Activated naive CD4-positive, alpha-beta T cell treated with anti-CD3 and anti-CD28 coated beads, Interleukin-2, amount 50 U/mL, for 16 hours (primary cell): ENCODE data around the gene PEX16.
A peak's percentile ranks its signal among the peaks of the same experiment; 100 is the strongest.

ENCODE experiments used
- DNase-seq: peaks from one replicate; pipeline ENCODE4 v3.0.0-alpha.2; 2020

The PEX16 gene

DNA sequence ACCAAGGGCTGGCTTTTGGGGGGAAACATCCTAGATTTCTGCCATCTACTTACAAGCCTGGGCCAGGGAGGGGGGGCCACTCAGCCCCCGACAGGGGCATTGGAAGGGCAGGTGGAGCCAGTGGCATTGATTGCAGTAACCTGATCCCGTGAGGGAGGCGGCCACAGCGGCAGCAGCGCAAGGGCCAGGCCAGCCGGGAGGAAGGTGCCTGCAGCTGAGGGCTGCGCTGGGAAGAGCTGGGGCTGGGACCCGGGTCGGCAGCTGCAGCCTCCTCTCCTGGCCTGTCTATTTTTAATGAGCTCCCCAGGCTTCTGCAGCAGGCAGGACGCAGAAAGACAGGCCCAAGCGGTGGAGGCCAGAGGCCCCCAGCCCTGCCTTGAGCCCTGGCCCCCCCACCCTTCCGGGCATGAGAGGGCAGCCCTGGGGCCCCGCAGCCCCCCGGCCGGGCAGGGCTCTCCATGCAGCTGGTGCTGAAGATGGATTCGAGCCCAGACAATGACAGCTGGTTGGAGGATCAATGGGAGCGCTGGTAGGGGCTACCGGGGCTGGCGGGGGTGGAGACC lies 21.2 kb downstream of the PEX16 start:
- DNase-seq, result no peak

GRCh38 chr11:45895553-45896259 lies 22.0 kb downstream of the PEX16 start:
- DNase-seq, result no peak

- DNase-seq, result no peak
Observed at GRCh38 chr11:45894555-45895247, 23.0 kb downstream of the PEX16 start.

GRCh38 chr11:45892856-45893255 lies 24.8 kb downstream of the PEX16 start:
- no peak for DNase-seq

- no peak for DNase-seq
Observed at GRCh38 chr11:45890886-45891550, 26.7 kb downstream of the PEX16 start.

DNA sequence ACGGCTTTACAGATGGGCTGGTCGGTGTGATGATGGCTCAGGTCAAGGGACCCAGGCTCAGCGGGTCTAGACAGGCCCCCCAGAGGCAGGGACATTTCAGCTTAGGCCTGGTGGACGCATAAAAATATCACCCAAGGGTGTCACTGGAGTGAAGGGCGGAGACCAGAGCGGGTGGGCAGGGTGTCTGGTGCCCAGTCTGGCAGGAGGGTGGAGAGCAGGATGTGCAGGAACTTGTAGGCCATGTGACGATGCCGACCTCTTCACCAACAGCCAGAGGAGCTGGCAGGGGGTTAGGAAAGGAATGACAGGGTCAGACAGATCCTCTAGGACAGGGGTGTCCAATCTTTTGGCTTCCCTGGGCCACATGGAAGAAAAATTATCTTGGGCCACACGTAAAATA lies 27.7 kb downstream of the PEX16 start:
- DNase-seq, result no peak

DNA sequence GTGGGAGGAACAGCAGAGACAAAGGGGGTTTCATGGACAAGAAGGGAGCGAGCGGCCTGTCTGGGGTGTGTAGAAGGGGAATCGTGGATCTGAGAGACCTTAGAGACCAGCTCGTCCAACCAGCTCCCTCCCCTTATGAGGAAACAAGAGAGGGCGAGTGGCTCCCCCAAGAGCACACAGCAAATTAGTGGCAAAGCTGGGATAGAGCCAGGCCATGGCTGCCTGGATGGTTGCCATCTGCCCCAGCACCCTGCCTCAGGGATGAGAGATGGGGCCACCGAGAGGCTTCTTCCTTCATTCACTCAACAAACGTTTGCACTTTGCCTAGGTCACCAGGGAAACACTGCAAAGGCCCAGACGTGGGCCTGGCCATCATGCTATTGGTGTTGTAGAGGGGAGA lies 28.1 kb downstream of the PEX16 start:
- no peak for DNase-seq

DNA sequence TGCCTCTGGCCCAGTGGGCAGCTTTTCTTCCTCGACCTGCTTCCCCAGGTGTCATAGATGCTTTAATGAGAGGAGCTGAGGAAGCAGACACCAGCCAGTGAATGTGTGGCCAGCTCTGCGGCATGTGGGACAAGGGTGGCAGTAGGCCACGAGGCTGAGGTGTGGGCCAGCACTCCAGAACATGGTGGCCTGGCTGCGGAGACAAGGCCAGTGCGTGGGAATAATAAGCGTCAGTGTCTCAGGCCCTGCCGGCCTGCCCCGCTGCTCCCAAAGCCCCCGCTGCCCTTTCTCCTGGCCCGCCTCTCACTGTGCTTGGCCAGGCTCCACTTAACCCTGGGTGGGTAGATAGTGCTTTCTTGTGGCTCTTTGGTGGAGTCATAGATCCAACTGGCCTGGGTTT lies 30.1 kb downstream of the PEX16 start:
- DNase-seq, result no peak

GRCh38 chr11:45886816-45887520 lies 30.7 kb downstream of the PEX16 start:
- DNase-seq, result no peak

GRCh38 chr11:45885921-45886721 lies 31.6 kb downstream of the PEX16 start:
- no peak for DNase-seq

DNA sequence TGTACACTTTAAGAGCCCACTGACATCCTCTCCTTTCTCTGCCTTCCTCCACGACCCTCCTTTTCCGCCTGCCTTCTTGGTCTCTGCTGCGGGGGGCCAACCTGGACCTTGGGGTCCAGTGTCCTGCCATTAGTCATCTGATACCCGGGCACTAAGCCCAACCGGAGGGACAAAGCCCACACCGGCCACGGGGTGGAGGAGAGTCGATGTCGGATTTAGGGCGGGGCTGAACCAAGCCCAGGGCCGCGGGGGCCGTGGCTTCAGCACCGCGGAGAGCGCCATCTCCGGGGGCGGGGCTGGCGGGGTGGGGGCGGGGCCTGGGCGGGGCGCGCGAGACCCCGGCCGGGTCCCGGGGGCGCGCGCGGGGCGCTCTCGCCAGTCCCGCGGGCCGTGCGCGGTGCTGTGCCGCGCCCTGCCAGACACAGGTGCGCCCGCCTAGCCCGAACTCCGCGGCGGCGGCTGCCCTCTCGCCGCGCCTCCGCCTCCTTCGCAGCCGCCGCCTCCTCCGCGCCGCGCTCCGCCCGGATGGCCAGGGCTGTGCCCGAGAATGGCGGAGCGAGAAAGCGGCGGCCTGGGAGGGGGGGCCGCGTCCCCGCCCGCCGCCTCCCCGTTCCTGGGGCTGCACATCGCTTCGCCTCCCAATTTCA lies 32.3 kb downstream of the PEX16 start, which contains the start of gene MAPK8IP1:
MAPK8IP1 (plus strand) TSS at position 378 of the 647 bp plus-strand sequence; CDS start at position 548, 170 bp downstream.
- DNase-seq, result peak; percentile 43

- no peak for DNase-seq
Observed at GRCh38 chr11:45884596-45885185, 33.0 kb downstream of the PEX16 start.

DNA sequence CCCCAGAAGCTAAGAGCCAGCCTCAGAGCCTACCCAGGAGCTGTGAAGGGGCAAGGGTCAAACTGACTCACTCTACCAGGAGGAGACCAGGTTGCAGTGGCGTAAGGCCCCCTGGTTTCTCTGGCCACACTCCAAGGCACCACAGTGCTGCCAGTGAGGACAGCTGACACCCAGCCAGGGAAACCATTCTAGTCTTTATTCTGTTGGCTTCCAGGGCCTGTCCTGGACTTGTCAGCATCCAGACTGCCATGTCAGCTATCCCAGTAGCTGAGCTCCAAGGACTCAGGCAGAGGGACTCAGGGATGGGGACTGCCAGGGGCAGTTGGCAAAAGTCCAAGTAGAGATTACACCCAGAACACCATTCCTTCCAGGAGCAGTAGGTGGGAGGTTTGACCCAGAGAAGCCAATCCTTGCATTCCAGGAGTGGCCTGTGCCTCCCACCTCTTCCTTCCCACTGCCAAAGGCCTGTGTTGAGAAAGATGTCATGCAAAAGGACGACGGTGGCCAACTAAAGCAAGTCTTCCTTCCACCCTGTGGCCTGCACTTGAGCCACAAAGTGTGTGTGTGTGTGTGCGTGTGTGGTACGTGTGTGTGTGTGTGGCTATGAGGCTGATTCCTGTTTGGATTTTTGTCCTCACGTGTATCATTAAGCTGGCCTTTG lies 35.8 kb downstream of the PEX16 start:
- no peak for DNase-seq

- DNase-seq, result no peak
Observed at GRCh38 chr11:45880772-45881570, 36.7 kb downstream of the PEX16 start.

DNA sequence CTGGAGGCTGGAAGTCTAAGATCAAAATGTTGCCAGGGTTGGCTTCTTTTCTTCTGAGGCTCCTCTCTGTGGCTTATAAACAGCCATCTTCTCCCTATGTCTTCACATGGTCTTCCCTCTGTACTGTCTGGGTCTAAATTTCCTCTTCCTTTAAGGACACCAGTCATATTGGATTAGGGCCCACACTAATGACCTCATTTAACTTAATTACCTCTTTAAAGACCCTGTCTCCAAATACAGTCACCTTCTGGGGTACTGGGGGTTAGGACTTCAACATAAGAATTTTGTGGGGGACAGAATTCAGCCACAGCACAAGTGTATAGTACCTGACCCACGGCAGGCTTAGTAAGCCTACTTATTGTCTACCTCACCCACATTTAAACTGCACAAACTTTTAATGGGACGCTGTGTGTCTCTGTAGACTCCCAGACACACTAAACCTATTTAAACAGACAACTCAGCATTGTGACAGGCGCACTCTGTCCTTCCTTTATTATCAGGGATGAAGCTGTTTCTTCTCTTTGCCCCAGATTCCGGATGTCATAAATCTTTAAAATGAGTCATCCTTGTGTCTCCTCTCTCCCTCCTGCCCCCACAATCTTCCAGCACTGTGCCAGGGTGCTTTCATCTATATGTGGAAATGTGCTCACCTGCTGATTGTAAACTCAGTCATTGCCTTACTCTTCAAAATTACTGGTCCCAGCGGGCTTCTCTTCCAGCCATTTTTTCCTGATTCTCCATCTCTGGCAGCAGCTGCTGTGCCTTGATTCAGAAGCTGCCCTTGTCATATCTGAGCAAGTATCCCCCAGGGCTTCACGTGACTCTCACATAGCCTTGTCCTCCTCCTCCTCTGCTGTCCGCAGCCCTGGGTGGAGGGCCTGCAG lies 37.6 kb downstream of the PEX16 start:
- no peak for DNase-seq

DNA sequence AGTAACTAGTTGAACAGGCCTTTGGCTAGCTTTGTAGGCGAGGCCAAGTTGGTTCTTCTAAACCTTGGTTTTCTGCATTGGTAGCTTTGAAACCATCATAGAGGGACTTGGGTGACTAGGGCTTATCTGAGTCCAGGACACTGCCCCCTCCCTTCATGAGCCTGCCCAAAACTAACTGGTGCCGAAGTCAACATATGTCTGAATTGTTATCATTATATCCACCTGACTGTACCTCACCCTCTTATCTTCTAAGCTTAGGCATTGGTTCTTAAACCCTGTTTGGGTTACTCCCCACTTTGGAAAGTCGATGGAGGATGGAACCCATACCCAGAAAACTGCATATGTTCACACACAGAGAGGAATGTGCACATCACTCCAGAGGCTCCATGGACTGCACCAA lies 39.8 kb downstream of the PEX16 start:
- DNase-seq, result no peak

DNA sequence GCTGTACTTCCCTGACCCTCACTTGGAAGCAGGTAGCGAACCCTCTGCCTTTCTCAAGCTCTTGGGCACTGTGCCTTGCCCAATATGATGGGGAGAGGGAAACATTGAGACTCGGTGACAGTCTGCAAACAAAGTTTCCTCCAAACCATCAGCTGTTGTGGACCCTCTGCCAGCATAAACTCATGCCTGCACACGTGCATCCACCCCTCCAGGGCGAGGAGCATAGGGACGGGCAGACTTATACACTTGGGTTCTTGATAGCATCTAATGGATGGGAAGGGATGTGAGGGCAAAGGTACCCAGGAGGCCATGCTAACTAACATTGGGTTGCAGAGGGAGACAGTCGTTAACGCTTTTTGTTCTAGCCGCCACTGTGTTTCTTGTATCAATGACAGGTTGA lies 40.5 kb downstream of the PEX16 start:
- no peak for DNase-seq

DNA sequence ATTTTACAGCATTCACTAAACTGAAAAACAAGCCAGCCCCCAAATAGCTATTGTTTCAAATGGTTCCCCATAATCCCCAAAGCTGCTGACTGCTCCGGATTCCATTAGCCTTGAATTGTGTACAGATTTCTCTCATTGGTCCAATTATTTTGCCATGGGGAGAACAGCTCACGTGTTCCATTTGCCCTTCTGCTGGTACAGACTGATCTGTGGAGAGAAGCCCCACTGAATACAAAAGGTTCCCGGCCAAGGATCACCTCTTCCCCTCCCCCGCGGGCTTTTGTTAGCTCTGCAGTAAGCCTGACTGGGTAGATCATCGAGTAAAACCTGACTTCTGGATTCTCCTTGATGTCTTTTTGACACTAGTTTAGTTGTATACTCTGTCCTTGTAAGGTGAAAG lies 41.3 kb downstream of the PEX16 start:
- DNase-seq, result no peak
